CD14-positive monocyte (primary cell): Measurements from ENCODE around the gene DOK4. TPM values are rescaled to one million over a fixed set of nuclear protein-coding genes. Genes with fewer than 3 reads are reported as not detected.

ENCODE experiments used
- DNase-seq, 3 donors: peaks; one replicate each; pipeline ENCODE4 v3.0.0-alpha.2; 2011 to 2022
- H2AFZ ChIP-seq: 2 replicates; pipeline ENCODE4 v1.6.0; 2012; ENCODE audit warnings: mild to moderate bottlenecking, low read depth, low read length, inconsistent platforms; ENCODE audit not compliant: insufficient read depth, poor library complexity, severe bottlenecking
- H3K27ac ChIP-seq, 2 donors: 1 replicate in 1 of 2; 2 replicates in 1 of 2; pipeline ENCODE4 v1.5.1; 2012 to 2013; ENCODE audit warnings: low read length in 2 of 2, control low read depth in 1 of 2, inconsistent platforms in 1 of 2, low read depth in 1 of 2, mild to moderate bottlenecking in 1 of 2
- H3K27me3 ChIP-seq, 2 donors: one replicate each; pipeline versions ENCODE4 v1.6.0 to v1.6.1; 2011 to 2013; ENCODE audit warnings: low read length in 2 of 2; ENCODE audit not compliant: control insufficient read depth in 2 of 2, insufficient read depth in 2 of 2
- H3K36me3 ChIP-seq, 2 donors: replicated peaks in 1 of 2; 1 replicate in 1 of 2; 2 replicates in 1 of 2; pipeline versions ENCODE4 v1.5.1 to v1.6.1; 2012 to 2013; ENCODE audit warnings: low read length in 2 of 2, control low read depth in 1 of 2, inconsistent platforms in 1 of 2, mild to moderate bottlenecking in 1 of 2; ENCODE audit not compliant: insufficient read depth in 2 of 2, control insufficient read depth in 1 of 2
- H3K4me1 ChIP-seq, 2 donors: 1 replicate in 1 of 2; 2 replicates in 1 of 2; pipeline versions ENCODE4 v1.5.1 to v1.6.1; 2012 to 2013; ENCODE audit warnings: low read length in 2 of 2, control low read depth in 1 of 2, inconsistent platforms in 1 of 2, mild to moderate bottlenecking in 1 of 2, moderate library complexity in 1 of 2; ENCODE audit not compliant: insufficient read depth in 2 of 2, control insufficient read depth in 1 of 2
- H3K4me2 ChIP-seq: replicated peaks from 2 replicates; pipeline ENCODE3; 2012; ENCODE audit warnings: low read length, moderate library complexity, mild to moderate bottlenecking; ENCODE audit not compliant: poor library complexity, severe bottlenecking; ENCODE audit errors: extremely low read depth
- H3K4me3 ChIP-seq, 3 experiments: fragments of 200-600 bp in 1 of 3; sonication (generic) in 1 of 3; replicated peaks in 1 of 3; 1 replicate in 2 of 3; 2 replicates in 1 of 3; pipeline ENCODE4 v1.5.1; 2011 to 2013; ENCODE audit warnings: low read length in 3 of 3, mild to moderate bottlenecking in 3 of 3, control low read depth in 2 of 3, low read depth in 2 of 3, inconsistent platforms in 1 of 3, moderate library complexity in 1 of 3
- H3K79me2 ChIP-seq: 2 replicates; pipeline ENCODE4 v1.6.0; 2012; ENCODE audit warnings: mild to moderate bottlenecking, control low read depth, inconsistent platforms, low read length, moderate library complexity; ENCODE audit not compliant: insufficient read depth
- H3K9ac ChIP-seq: 2 replicates; pipeline ENCODE4 v1.6.0; 2017; ENCODE audit warnings: low read length, mild to moderate bottlenecking; ENCODE audit not compliant: insufficient read depth, poor library complexity, severe bottlenecking
- H3K9me3 ChIP-seq, 2 donors: replicated peaks in 1 of 2; 1 replicate in 1 of 2; 2 replicates in 1 of 2; pipeline versions ENCODE4 v1.5.1 to v1.6.1; 2012 to 2013; ENCODE audit warnings: low read length in 2 of 2, control low read depth in 1 of 2; ENCODE audit not compliant: control insufficient read depth in 1 of 2, insufficient read depth in 1 of 2
- H4K20me1 ChIP-seq: 2 replicates; pipeline ENCODE4 v1.6.0; 2012; ENCODE audit warnings: mild to moderate bottlenecking, low read length, control low read depth, moderate library complexity; ENCODE audit not compliant: insufficient read depth
- H3K27ac Mint-ChIP-seq, 7 donors: one replicate each; pipeline ENCODE4 v1.8.0; 2020; ENCODE audit warnings: mild to moderate bottlenecking in 7 of 7, mixed read lengths in 7 of 7, moderate library complexity in 6 of 7, inconsistent platforms in 2 of 7
- H3K27me3 Mint-ChIP-seq, 3 donors: one replicate each; pipeline ENCODE4 v1.8.0; 2021 to 2022; ENCODE audit warnings: low read depth in 3 of 3, mild to moderate bottlenecking in 3 of 3, mixed read lengths in 3 of 3, moderate library complexity in 3 of 3, inconsistent platforms in 1 of 3
- H3K36me3 Mint-ChIP-seq, 2 donors: one replicate each; pipeline ENCODE4 v1.8.0; 2020; ENCODE audit warnings: mixed read lengths in 2 of 2, inconsistent platforms in 1 of 2, mild to moderate bottlenecking in 1 of 2
- H3K4me1 Mint-ChIP-seq: one replicate; pipeline ENCODE4 v1.8.0; 2020; ENCODE audit warnings: mild to moderate bottlenecking, mixed read lengths
- H3K4me3 Mint-ChIP-seq, 2 donors: one replicate each; pipeline ENCODE4 v1.8.0; 2020; ENCODE audit warnings: mild to moderate bottlenecking in 2 of 2, mixed read lengths in 2 of 2, moderate library complexity in 1 of 2
- H3K9me3 Mint-ChIP-seq, 7 donors: one replicate each; pipeline ENCODE4 v1.8.0; 2020 to 2022; ENCODE audit warnings: mixed read lengths in 7 of 7, mild to moderate bottlenecking in 6 of 7, moderate library complexity in 6 of 7, inconsistent platforms in 2 of 7
- CTCF ChIP-seq: fragments of 200-600 bp; IDR thresholded peaks from one replicate; pipeline ENCODE4 v1.8.0; 2022; ENCODE audit warnings: antibody characterized with exemption, mild to moderate bottlenecking
- WGBS: methylation state at CpG from one replicate; pipeline ENCODE4 v1.1.5; 2013; ENCODE audit warnings: missing lambda C conversion rate; ENCODE audit not compliant: insufficient coverage; 5-methylcytosine and 5-hydroxymethylcytosine counted together
- intact Hi-C, 2 donors: fragments of 100-400 bp; cut with micrococcal nuclease; formaldehyde crosslinking; loops; one replicate each; pipeline versions ENCODE4 v1.15.0 to v1.15.1; 2023
- polyA plus RNA-seq, 3 donors: library from polyadenylated mRNA; depleted of rRNA in 1 of 3; unstranded in 2 of 3; stranded (reverse) in 1 of 3; fragments of 300-500 nt in 2 of 3; fragments of >200 nt in 1 of 3; fragmentation: Illumina TruSeq in 2 of 3; gene quantifications; 1 replicate in 2 of 3; 2 replicates in 1 of 3; pipeline ENCODE4 v1.2.3, GENCODE V29; 2012 to 2021

DOK4 gene
- polyA plus RNA-seq, 3 donors = 0.09 to 0.17 TPM; not detected in 1

- no peak overlapping the region for H3K4me3 Mint-ChIP-seq
- no peak overlapping the region for H3K4me3 ChIP-seq
- H3K4me1 ChIP-seq = no peaks in the 10 kb centered on the region
- 25% methylated on average over 10 of the region's 10 CpGs for WGBS
- no peak overlapping the region for H3K9ac ChIP-seq
- no peak overlapping the region for H3K4me2 ChIP-seq
- no peaks in the 10 kb centered on the region for H3K79me2 ChIP-seq
- peak; percentile 51 to 66 (median 63) for DNase-seq
- H3K9me3 ChIP-seq = no peaks in the 10 kb centered on the region
- H3K27ac Mint-ChIP-seq = no peak overlapping the region
- no peaks in the 10 kb centered on the region for H3K36me3 ChIP-seq
- peaks cover 26 to 30% (median 26%) of the 10 kb centered on the region in 3 donors for H3K27me3 Mint-ChIP-seq
- no peak overlapping the region for H3K27ac ChIP-seq
- peak; percentile 99 for TF ChIP-seq CTCF
- H3K27me3 ChIP-seq = peaks cover 0 to 4% of the 10 kb centered on the region in 2 donors
- intact Hi-C loops = loop anchor here in 1 of 2 donors (5.0 kb wide), 1 partner anchor 218 kb away; no protein-coding TSS in a partner anchor
- no peaks in the 10 kb centered on the region for H3K36me3 Mint-ChIP-seq
- H2AFZ ChIP-seq = no peak overlapping the region
- H3K9me3 Mint-ChIP-seq = peaks cover 0 to 2% (median 0%) of the 10 kb centered on the region in 7 donors
- H3K4me1 Mint-ChIP-seq = peaks cover 9% of the 10 kb centered on the region
- H4K20me1 ChIP-seq = no peaks in the 10 kb centered on the region
These were observed 33.6 kb upstream of the DOK4 start for GRCh38 chr16:57519796-57520360.

GRCh38 chr16:57518922-57519321, 32.6 kb upstream of the DOK4 start:
- DNase-seq = no peak
- TF ChIP-seq CTCF = no peak
- H3K4me3 ChIP-seq = no peak overlapping the region
- no peak overlapping the region for H2AFZ ChIP-seq
- H3K4me3 Mint-ChIP-seq = no peak overlapping the region
- H3K4me1 ChIP-seq = no peaks in the 10 kb centered on the region
- intact Hi-C loops = loop anchor here in 1 of 2 donors (5.0 kb wide), 1 partner anchor 217 kb away; no protein-coding TSS in a partner anchor
- H3K27me3 Mint-ChIP-seq = peaks cover 20 to 27% (median 24%) of the 10 kb centered on the region in 3 donors
- no peaks in the 10 kb centered on the region for H3K79me2 ChIP-seq
- H3K36me3 ChIP-seq = no peaks in the 10 kb centered on the region
- no peaks in the 10 kb centered on the region for H3K36me3 Mint-ChIP-seq
- peak overlapping the region in 1 of 7 donors; percentile 59 for H3K27ac Mint-ChIP-seq
- H3K27me3 ChIP-seq = peaks cover 0 to 4% of the 10 kb centered on the region in 2 donors
- H3K9me3 Mint-ChIP-seq = peaks cover 0 to 3% (median 0%) of the 10 kb centered on the region in 7 donors
- H3K27ac ChIP-seq = no peak overlapping the region
- WGBS = 98% methylated on average over 6 of the region's 6 CpGs
- H4K20me1 ChIP-seq = no peaks in the 10 kb centered on the region
- no peak overlapping the region for H3K9ac ChIP-seq
- no peak overlapping the region for H3K4me2 ChIP-seq
- no peaks in the 10 kb centered on the region for H3K9me3 ChIP-seq
- peaks cover 9% of the 10 kb centered on the region for H3K4me1 Mint-ChIP-seq
